Colonic mucosa (tissue), 4 donors: ENCODE results near the gene ZNF750. TPM values are rescaled to one million over a fixed set of nuclear protein-coding genes. Genes with fewer than 3 reads are reported as not detected.

Source experiments
- DNase-seq: peaks from one replicate; pipeline ENCODE4 v3.0.0-alpha.2; 2020
- H3K27ac ChIP-seq: fragments of 200-600 bp; one replicate; pipeline ENCODE4 v1.8.0; 2021
- H3K27me3 ChIP-seq: fragments of 200-600 bp; one replicate; pipeline ENCODE4 v1.8.0; 2021
- H3K36me3 ChIP-seq: fragments of 200-600 bp; one replicate; pipeline ENCODE4 v1.8.0; 2021
- H3K4me1 ChIP-seq: fragments of 200-600 bp; one replicate; pipeline ENCODE4 v1.8.0; 2021; ENCODE audit warnings: mild to moderate bottlenecking
- H3K4me3 ChIP-seq: fragments of 200-600 bp; one replicate; pipeline ENCODE4 v1.8.0; 2021
- H3K9ac ChIP-seq, 2 donors: one replicate each; pipeline ENCODE4 v1.7.0; 2013; ENCODE audit warnings: control low read depth in 2 of 2, low read depth in 2 of 2, low read length in 2 of 2
- H3K9me3 ChIP-seq: fragments of 200-600 bp; one replicate; pipeline ENCODE4 v1.8.0; 2021
- intact Hi-C: fragments of 100-400 bp; cut with DNase I; formaldehyde crosslinking; loops from one replicate; pipeline ENCODE4 v1.14.1; 2022
- total RNA-seq, 2 donors: library from RNA; stranded (reverse); fragmentation: NEBNext Ultra II Directional in 1 of 2; extraction: Animal tissue kit (Norgen Biotek cat#: 25700) in 1 of 2; gene quantifications; one replicate each; pipeline ENCODE4 v1.2.1, GENCODE V29; 2021
- TF ChIP-seq, protein P1 (sequence below): fragments of 200-600 bp; IDR thresholded peaks from one replicate; pipeline ENCODE4 v1.8.0; 2022; ENCODE audit warnings: antibody characterized with exemption, mild to moderate bottlenecking
- donor health status: healthy.
- donor health status: DM: no; HTN: no; CAD: no.
- donor health status: DM: no; HTN: no; CAD: no.

ZNF750 gene
- total RNA-seq, 2 donors from 2014 or later = not detected

DNA sequence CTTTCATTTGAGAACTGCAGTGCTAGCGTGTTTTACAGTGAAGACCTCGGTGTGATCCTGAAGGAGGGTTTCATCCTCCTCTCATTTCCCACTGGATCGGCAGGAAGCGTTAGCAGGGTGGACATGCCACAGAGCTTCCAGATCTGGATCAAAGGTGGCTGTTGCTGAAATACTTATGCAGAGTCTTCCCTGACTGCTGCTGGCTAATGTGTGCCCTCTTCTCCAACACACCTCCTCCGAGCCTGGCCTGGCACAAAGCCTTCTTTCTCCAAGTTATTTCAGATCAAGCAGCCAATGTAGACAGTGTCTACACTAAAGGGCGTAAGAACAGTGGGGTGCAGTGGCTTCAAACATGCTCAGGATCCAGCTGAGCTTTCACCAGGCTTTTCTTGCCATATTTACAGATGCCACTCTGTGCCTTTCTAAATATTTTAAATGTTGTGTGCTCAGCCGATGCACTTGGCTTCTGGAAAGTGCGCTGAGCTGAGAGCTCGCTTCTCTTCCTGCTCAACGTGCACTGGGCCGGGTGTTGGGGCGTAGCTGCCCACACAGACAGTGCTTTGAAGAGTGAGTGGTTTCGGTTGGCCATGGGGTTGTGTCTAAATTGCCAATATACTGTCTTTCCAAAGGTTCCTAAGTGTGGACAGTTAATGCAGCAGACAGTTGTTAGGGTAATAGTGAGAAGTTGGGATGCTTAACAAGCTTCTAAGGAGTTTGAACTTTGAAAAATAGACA is 2.1 kb downstream of the ZNF750 start:
- Histone ChIP-seq H3K4me1 (peaks cover 8% of the 10 kb centered on the region), H3K9me3 (no peaks in the 10 kb centered on the region), H3K36me3 (no peaks in the 10 kb centered on the region), H3K4me3 (no peak overlapping the region), H3K9ac (peak overlapping the region in 1 of 2 donors; percentile 61), H3K27me3 (no peaks in the 10 kb centered on the region), H3K27ac (peak overlapping the region; percentile 84)
- peak; percentile 57 for DNase-seq
- TF ChIP-seq, protein P1, sequence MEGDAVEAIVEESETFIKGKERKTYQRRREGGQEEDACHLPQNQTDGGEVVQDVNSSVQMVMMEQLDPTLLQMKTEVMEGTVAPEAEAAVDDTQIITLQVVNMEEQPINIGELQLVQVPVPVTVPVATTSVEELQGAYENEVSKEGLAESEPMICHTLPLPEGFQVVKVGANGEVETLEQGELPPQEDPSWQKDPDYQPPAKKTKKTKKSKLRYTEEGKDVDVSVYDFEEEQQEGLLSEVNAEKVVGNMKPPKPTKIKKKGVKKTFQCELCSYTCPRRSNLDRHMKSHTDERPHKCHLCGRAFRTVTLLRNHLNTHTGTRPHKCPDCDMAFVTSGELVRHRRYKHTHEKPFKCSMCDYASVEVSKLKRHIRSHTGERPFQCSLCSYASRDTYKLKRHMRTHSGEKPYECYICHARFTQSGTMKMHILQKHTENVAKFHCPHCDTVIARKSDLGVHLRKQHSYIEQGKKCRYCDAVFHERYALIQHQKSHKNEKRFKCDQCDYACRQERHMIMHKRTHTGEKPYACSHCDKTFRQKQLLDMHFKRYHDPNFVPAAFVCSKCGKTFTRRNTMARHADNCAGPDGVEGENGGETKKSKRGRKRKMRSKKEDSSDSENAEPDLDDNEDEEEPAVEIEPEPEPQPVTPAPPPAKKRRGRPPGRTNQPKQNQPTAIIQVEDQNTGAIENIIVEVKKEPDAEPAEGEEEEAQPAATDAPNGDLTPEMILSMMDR = no peak
- intact Hi-C loops = no loop called here

DNA sequence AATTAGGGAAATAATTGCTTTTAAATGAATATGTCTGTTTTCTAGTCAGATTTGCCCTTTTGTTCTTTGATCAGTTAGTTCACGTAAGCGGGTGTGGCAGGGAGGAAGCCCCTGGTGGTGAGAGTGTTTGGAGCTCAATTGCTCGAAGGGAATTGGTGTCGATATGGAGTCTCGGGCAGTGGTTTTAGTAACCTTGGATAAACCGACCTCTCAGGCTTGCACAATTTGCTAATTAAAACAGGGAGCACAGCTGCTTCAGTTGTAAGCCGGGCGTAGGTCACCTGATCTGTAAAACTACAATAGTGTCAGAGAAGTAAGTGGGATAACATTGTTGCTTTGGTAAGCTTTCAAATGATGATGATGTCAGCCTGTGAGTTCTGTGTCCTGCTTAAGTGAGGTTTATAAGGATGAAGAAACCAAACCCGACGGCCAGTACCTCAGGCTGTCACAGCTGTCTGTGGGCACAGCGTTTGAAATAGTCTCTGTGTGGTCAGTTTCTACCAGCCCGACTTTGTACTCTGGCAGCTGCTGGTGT is 2.9 kb downstream of the ZNF750 start:
- TF ChIP-seq, protein P1 = no peak
- no peak for DNase-seq
- Histone ChIP-seq H3K9ac (peak overlapping the region in 1 of 2 donors; percentile 61), H3K9me3 (no peaks in the 10 kb centered on the region), H3K27ac (peak overlapping the region; percentile 84), H3K4me3 (no peak overlapping the region), H3K36me3 (no peaks in the 10 kb centered on the region), H3K27me3 (no peaks in the 10 kb centered on the region), H3K4me1 (peaks cover 8% of the 10 kb centered on the region)
- intact Hi-C loops = no loop called here

DNA sequence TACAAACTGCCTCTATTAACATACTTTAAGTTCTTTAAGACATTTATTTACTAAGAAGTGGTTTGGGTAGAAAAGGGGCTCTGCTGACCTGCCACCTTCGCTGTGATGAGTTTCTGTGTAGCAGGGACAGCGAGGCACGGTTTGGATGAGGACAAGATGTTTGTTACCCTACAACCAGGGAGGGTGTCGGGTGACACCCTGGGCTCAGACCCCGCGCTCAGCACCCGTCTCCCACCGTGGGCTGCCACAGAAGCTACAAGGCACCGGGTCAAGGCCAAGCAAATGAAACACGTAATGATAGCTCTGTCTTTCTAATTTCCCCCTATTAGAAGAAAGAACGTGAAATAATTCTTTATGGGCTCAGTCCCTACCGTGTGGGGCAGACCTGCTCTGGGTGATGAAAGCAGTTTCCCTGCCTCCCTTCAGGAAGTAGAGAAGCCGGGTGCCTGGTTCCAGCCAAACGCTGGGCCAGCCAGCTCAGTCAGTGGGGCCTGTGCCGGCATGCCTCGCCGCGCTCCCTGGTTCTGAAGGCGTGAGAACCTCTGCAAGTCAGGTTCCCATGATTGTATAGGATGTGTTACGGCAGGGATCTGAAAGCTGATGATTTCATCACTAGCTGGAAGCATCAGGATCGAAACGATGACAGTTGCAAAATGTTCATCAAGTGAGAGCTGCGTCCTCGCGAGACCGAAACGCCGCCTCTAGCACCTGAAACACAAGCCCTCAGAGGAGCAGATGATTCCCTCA is 3.9 kb downstream of the ZNF750 start:
- intact Hi-C loops = no loop called here
- H3K4me1 ChIP-seq = peaks cover 8% of the 10 kb centered on the region
- no peak overlapping the region for H3K9ac ChIP-seq
- H3K36me3 ChIP-seq = no peaks in the 10 kb centered on the region
- no peaks in the 10 kb centered on the region for H3K9me3 ChIP-seq
- no peak overlapping the region for H3K4me3 ChIP-seq
- TF ChIP-seq, protein P1 = no peak
- H3K27me3 ChIP-seq = no peaks in the 10 kb centered on the region
- DNase-seq = no peak
- H3K27ac ChIP-seq = no peak overlapping the region

DNA sequence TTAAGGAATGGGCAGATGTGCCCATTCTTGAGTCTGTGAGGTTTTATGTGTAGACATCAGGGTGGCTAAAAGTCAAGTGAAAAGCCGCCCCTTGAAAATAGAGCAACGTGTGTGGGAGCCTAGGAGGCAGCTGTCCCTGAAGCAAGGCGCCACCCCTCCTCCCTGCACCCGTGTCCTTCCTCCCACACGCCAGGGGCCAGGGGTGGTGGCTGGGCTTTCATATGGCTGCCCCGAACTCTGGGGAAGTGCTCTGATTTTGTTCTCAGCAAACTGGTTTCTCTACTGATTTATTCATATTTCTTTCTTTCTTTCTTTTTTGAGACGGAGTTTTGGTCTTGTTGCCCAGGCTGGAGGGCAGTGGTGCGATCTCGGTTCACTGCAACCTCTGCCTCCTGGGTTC is 4.7 kb downstream of the ZNF750 start:
- no peak for DNase-seq
- Histone ChIP-seq H3K9me3 (no peaks in the 10 kb centered on the region), H3K9ac (no peak overlapping the region), H3K4me3 (no peak overlapping the region), H3K27me3 (no peaks in the 10 kb centered on the region), H3K27ac (no peak overlapping the region), H3K4me1 (peaks cover 8% of the 10 kb centered on the region), H3K36me3 (no peaks in the 10 kb centered on the region)
- TF ChIP-seq, protein P1 = no peak
- intact Hi-C loops = no loop called here

DNA sequence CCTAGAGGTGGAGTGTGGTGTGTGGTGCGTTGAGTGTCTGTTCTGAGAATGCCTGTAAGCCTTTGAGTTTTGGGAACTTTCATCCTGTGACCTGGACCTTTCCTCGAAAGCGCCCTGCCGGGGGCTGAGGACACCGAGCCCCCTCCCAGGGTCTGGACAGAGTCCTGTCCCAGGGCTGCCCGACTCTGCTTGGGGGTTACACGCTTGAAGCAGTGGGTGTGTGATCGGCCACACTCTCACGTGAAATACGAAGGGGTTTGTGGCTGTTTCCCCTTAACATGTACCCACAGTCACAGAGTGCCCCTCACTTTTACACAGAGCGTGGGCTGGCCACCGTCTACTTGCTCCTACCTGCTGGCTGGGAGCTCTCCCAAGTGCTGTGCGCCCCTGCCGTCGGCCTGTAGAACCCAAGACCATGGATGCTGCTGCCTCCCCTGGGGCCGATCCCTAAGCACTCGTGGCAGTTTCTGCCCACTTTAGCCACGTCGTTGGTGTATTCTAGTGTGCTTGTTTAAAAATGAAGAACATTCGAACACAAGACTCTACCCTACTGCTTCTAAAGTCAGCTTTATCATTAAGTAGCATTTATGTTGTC is 6.8 kb downstream of the ZNF750 start:
- no peak overlapping the region for H3K27ac ChIP-seq
- TF ChIP-seq, protein P1 = no peak
- H3K4me3 ChIP-seq = no peak overlapping the region
- H3K36me3 ChIP-seq = no peaks in the 10 kb centered on the region
- intact Hi-C loops = no loop called here
- no peak for DNase-seq
- H3K4me1 ChIP-seq = peaks cover 8% of the 10 kb centered on the region
- no peaks in the 10 kb centered on the region for H3K9me3 ChIP-seq
- H3K9ac ChIP-seq = no peak overlapping the region
- no peaks in the 10 kb centered on the region for H3K27me3 ChIP-seq
